GM12873 (cell line): ENCODE measurements around the gene AHSA1.

Experiments
- CTCF ChIP-seq: IDR thresholded peaks from 2 replicates; pipeline ENCODE4 v1.5.1; 2012; ENCODE audit warnings: low read depth, mild to moderate bottlenecking, moderate library complexity, low read length, control low read depth; ENCODE audit not compliant: insufficient read depth; ENCODE audit errors: missing control alignments

Gene AHSA1

DNA sequence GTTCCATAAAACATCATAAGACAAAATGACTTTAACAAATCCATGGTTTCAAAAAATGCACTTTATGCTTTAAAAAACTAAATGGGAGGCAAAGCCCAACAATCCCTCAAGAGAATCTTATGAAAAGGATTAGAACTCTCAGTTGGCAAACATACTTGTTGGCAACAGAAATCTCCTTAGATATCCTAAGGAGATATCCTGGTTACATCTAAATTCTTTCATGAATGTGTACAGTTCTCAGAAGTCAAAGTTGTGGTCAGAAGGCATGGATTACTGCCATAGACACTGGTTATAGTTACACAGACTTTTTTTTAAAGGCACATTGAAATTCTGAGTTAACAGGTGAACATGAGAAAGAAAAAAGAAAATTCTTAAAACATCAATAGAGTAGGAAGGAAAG lies 58.2 kb downstream of the AHSA1 start:
- no peak for TF ChIP-seq CTCF
